GM21717 (cell line): ENCODE data around the gene ERCC1.

Experiments
- ATAC-seq: cut with Tn5 transposase; IDR thresholded peaks from one replicate; pipeline ENCODE4 v1.9.1; 2021; ENCODE audit warnings: mild to moderate bottlenecking, moderate library complexity; ENCODE audit not compliant: unreplicated experiment

Gene ERCC1

DNA sequence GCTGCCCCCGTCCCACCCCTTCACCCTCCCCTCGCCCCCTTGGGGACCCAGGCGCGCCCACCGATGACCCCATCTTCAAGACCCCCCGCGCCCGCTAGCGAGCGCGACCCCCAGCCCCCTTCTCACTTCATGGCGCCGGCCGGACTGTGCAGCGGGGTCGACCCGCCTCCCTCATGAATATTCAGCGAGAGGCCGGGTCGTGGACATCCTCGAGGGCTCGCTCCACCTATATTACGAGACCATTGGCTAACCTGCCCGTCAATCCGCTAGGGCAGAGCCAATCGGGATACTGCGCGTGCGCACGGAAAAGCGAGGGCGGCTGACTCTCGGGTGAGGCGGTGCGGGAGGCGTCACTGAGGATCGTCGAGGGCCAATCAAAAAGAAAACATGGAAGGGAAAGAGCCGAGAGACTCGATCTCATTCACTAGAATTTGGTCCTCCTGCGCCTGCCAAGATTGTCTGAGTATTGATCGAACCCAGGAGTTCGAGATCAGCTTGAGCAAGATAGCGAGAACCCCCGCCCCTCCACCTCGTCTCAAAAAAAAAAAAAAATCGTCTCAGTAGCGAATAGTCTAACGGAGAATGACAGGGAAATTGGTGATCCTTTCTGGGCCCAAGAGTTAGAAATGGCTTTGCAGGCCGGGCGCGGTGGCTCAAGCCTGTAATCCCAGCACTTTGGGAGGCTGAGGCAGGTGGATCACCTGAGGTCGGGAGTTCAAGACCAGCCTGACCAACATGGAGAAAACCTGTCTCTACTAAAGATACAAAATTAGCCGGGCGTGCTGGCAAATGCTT is 53.1 kb downstream of the ERCC1 start, which contains the start of gene ERCC2:
Gene ERCC2 (minus strand): TSS at position 164 of the 795 bp plus-strand sequence. CDS start 33 bp downstream, at position 131.
- ATAC-seq = peak; percentile 87

DNA sequence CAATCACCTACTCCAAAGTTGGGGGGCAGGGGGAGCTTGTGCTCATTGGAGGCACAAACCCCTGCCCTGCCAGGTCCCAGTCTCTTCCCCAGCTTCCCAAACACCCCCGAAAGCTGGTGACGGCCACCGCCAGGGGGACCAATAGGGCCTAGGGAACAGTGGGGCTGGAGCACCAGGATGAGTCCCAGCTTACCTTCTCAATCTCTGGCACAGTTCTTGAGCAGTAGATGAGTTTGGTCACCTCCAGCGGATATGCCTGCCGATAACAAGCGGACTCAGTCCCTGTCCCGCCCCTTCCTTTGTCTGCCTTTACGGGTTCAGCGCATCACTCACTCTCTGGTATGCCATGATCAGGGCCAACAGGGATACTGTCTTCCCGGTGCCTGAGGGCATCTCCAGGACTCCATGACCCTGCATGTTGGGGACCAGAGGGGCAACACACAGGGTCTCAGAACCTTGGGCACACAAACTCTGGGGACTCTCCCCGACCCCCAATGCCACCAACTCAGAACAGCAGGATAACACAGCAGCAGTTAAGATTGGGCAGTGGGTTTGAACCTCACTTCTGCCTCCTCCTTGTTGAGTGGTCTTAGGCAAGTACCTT is 54.9 kb downstream of the ERCC1 start:
- no peak for ATAC-seq

DNA sequence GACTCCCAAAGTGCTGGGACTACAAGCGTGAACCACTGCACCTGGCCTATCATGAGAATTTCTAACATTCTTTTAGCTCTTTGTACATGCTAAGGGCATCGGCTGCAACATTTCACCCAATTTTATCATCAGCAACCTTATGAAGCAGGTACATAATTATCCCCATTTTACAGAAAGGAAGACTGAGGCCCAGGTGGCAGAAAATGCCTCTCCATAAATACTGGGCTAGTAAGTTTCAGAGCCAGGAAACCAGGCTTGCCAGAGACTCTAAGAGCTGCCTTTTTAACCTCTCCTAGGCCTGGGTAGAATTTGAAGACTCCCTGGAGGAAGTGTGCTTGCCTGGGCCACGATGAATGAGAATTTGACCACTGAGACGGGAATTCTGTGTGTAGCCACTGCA is 55.6 kb downstream of the ERCC1 start:
- no peak for ATAC-seq

DNA sequence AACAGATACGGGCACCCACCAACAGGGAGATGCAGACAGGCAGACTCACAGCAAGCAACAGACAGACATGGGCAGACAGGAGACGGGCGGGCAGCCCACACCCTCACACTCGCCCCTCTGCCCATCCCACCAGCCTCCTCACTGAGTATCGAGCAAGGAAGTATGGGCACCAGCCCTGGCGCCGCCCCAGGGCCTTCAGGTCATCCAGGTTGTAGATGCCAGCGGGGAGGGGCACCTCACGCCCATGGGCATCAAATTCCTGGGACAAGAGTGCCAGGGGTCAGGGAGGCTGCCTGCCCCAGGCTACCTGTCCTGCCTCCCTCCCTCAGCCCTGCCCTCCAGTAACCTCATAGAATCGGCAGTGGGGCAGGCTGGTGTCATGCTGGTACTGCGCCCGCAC is 59.0 kb downstream of the ERCC1 start:
- no peak for ATAC-seq

DNA sequence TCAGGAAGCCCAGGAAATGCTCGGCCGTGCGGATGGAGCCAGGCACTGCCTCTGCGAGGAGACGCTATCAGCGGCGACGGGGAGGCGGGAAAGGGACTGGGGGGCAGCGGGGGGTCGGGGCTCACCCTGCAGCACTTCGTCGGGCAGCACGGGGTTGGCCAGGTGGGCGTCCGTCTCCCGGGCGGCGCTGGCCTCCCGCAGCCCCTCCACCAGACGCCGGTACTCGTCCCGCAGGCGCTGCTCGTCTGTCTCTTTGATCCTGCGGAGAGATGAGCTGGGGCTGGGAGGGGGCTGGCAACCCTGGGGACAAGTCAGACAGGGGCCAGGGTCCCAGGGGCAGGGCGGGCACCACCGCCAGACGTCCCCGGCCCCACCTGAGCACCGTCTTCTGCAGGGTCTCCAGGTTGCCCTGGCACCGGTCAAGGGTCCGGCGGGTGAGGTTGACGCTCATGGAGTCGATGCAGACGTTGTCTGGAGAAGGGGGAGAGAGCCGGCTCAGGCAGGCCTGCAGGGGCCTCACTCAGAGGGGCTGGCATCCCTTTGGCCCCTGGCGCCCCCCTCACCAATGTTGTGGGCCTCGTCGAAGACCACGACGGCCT is 59.8 kb downstream of the ERCC1 start:
- no peak for ATAC-seq

DNA sequence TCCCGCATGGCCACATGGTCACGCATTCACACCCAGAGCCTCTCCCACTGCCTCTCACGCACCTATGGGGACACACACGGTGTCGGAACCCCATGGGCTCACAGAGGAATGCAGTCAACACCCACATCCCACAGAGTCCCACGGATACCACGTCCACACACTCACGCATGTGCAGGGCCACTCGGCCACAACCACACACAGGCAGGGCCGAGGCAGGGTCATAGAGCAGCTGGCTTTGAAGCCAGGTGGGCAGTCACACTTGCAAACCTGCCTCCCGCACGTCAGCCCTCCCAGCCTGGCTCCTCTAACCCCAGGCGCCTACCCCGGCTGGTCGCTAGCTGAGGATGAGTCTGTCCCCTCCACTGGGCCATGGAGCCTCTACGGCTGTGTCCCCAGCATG is 61.4 kb downstream of the ERCC1 start:
- ATAC-seq = no peak

DNA sequence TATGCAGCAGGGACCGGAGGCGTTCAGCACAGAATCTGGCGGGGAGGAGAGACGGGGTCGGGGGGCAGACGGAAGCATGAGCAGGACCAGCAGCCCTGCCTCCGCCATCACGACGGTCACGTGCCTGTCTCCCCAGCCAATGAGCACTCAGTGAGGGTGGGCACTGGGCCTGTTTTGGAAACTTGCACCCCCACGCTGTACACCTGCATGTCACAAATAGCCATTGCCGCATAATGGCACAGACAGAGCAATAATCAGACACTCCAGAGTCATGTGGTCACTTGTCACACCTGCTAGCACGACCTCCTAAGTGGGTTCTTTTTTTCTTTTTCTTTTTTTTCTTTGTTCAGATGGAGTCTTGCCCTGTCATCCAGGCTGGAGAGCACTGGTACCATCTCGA is 62.1 kb downstream of the ERCC1 start:
- no peak for ATAC-seq

DNA sequence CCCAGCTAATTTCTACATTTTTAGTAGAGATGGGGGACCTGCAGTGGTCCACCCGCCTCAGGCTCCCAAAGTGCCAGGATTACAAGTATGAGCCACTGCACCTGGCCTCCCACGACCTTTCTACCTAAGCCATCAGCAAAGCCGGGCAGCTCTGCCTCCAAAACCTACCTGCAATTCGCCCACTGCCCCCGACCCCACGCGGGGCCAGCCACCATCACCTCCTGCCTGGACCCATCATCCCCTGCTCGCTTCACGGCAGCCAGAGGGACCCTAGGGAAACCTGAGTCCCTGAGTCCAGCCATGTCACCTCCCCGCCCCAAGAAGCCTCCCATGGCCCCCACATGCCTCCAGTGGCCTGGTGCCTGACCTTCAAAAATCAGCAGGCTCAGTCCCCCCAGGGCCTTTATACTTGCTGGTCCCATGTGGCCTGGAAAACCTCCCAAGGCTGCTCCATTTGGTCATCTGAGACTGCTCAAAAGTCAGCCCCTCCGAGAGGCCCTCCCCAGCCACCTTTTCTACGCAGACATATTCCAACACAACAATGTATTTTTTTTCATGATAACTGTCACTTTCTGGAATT is 65.4 kb downstream of the ERCC1 start:
- ATAC-seq = no peak

DNA sequence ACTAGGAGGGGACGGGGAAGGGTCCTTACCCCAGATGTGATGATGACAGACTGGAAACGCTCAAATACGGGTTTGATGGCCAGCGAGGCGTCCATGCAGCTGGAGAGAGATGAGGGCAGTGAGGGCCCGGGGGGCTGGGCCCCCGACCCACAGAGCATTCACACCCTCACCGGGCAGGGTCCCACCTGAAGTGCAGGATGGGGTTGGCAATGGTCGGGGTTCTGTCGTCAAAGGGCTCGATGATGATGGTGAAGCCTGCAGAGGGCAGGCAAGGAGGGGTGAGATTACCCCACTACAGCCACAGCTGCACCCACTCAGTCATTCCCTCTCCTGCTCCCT is 66.3 kb downstream of the ERCC1 start:
- no peak for ATAC-seq
